OCI-LY1 (cell line): ENCODE results near the gene SLC29A2.

Experiments used
- H2AFZ ChIP-seq: fragments of 200-600 bp; sonication (generic), shearing (Covaris generic); 2 replicates; pipeline ENCODE4 v1.6.0; 2014; ENCODE audit warnings: antibody characterized with exemption, mild to moderate bottlenecking, low read length
- H3F3A ChIP-seq: fragments of 200-600 bp; sonication (generic), shearing (Covaris generic); 2 replicates; pipeline ENCODE4 v1.6.0; 2014; ENCODE audit warnings: mild to moderate bottlenecking, antibody characterized with exemption, low read length, moderate library complexity; ENCODE audit not compliant: insufficient read depth
- H3K27ac ChIP-seq: fragments of 200-600 bp; sonication (generic); 2 replicates; pipeline ENCODE4 v1.5.1; 2014; ENCODE audit warnings: low read length, mixed run types, mild to moderate bottlenecking, low read depth; ENCODE audit not compliant: poor library complexity, severe bottlenecking
- H3K27me3 ChIP-seq: fragments of 200-600 bp; sonication (generic); 2 replicates; pipeline ENCODE4 v1.6.0; 2014; ENCODE audit warnings: antibody characterized with exemption, mild to moderate bottlenecking, low read length, moderate library complexity; ENCODE audit not compliant: insufficient read depth
- H3K36me3 ChIP-seq: fragments of 200-600 bp; sonication (generic); 2 replicates; pipeline ENCODE4 v1.6.1; 2014; ENCODE audit warnings: mild to moderate bottlenecking, antibody characterized with exemption, low read length, moderate library complexity, mixed read lengths; ENCODE audit not compliant: insufficient read depth
- H3K4me1 ChIP-seq: fragments of 200-600 bp; sonication (generic); 2 replicates; pipeline ENCODE4 v1.5.1; 2014; ENCODE audit warnings: mild to moderate bottlenecking, low read length, moderate library complexity; ENCODE audit not compliant: insufficient read depth, severe bottlenecking
- H3K4me2 ChIP-seq: fragments of 200-600 bp; sonication (generic), shearing (Covaris generic); 2 replicates; pipeline ENCODE4 v1.6.1; 2014; ENCODE audit warnings: low read length
- H3K4me3 ChIP-seq: fragments of 200-600 bp; sonication (generic); 2 replicates; pipeline ENCODE4 v1.5.1; 2014; ENCODE audit warnings: low read length, low read depth, mild to moderate bottlenecking, mixed read lengths; ENCODE audit not compliant: poor library complexity, severe bottlenecking
- H3K79me2 ChIP-seq: fragments of 200-600 bp; shearing (Covaris generic); 2 replicates; pipeline ENCODE4 v1.6.1; 2016; ENCODE audit warnings: mixed run types, low read length, mixed read lengths; ENCODE audit not compliant: insufficient read depth
- H3K9ac ChIP-seq: fragments of 200-600 bp; sonication (generic), shearing (Covaris generic); 2 replicates; pipeline ENCODE4 v1.6.1; 2014; ENCODE audit warnings: mild to moderate bottlenecking, low read length, mixed read lengths
- H3K9me2 ChIP-seq: fragments of 200-600 bp; sonication (generic), shearing (Covaris generic); 2 replicates; pipeline ENCODE4 v1.6.1; 2014; ENCODE audit warnings: low read depth, mild to moderate bottlenecking, low read length, mixed read lengths
- H3K9me3 ChIP-seq: fragments of 200-600 bp; shearing (Covaris generic); 2 replicates; pipeline ENCODE4 v1.6.1; 2014; ENCODE audit warnings: low read length, mixed read lengths
- H4K20me1 ChIP-seq: fragments of 200-600 bp; sonication (generic), shearing (Covaris generic); 2 replicates; pipeline ENCODE4 v1.6.0; 2016; ENCODE audit warnings: mild to moderate bottlenecking, low read length; ENCODE audit not compliant: insufficient read depth
- CTCF ChIP-seq: fragments of 200-600 bp; sonication (generic), shearing (Covaris generic); IDR thresholded peaks from 2 replicates; pipeline ENCODE4 v1.5.1; 2017; ENCODE audit warnings: mild to moderate bottlenecking, antibody characterized with exemption, low read length, moderate library complexity, mixed read lengths
- EZH2 ChIP-seq: fragments of 200-600 bp; sonication (generic), shearing (Covaris generic); IDR thresholded peaks from 2 replicates; pipeline ENCODE4 v1.8.0; 2017; ENCODE audit warnings: borderline replicate concordance, mixed run types, mild to moderate bottlenecking, antibody characterized with exemption, low read length, moderate library complexity, mixed read lengths

Gene SLC29A2

GRCh38 chr11:66316849-66317251 lies 54.7 kb downstream of the SLC29A2 start, which contains the start of gene CD248:
Gene CD248, minus strand, starts transcription at chr11:66317044. Its CDS starts 17 bp downstream, at chr11:66317027.
- Histone ChIP-seq H3K4me2 (peak within 1 kb of the TSS; percentile 65), H3K9me3 (no peaks in the 10 kb centered on the region), H3K9ac (peak within 1 kb of the TSS; percentile 62), H3F3A (no peaks in the 10 kb centered on the region), H4K20me1 (no peaks in the 10 kb centered on the region), H3K79me2 (no peaks in the 10 kb centered on the region), H2AFZ (no peak within 1 kb of the TSS), H3K9me2 (no peaks in the 10 kb centered on the region), H3K27ac (peak within 1 kb of the TSS; percentile 91), H3K36me3 (no peaks in the 10 kb centered on the region), H3K4me1 (peaks cover 40% of the 10 kb centered on the region), H3K27me3 (no peaks in the 10 kb centered on the region), H3K4me3 (peak within 1 kb of the TSS; percentile 19)
- TF ChIP-seq EZH2 (no peak), CTCF (no peak)

- Histone ChIP-seq H3K4me1 (peaks cover 40% of the 10 kb centered on the region), H3K27ac (no peak overlapping the region), H3K9me2 (no peaks in the 10 kb centered on the region), H2AFZ (no peak overlapping the region), H3K36me3 (no peaks in the 10 kb centered on the region), H3K9ac (no peak overlapping the region), H4K20me1 (no peaks in the 10 kb centered on the region), H3K27me3 (no peaks in the 10 kb centered on the region), H3K4me3 (no peak overlapping the region), H3K79me2 (no peaks in the 10 kb centered on the region), H3F3A (no peaks in the 10 kb centered on the region), H3K4me2 (peak overlapping the region; percentile 65; the same call in 1 of the 2 replicates), H3K9me3 (no peaks in the 10 kb centered on the region)
- TF ChIP-seq CTCF (no peak), EZH2 (no peak)
These were observed 55.4 kb downstream of the SLC29A2 start for GRCh38 chr11:66315921-66316811.

GRCh38 chr11:66315498-66315885 lies 56.1 kb downstream of the SLC29A2 start:
- H3K4me3 ChIP-seq: no peak overlapping the region
- no peaks in the 10 kb centered on the region for H3K9me2 ChIP-seq
- H3K36me3 ChIP-seq: no peaks in the 10 kb centered on the region
- H3K9ac ChIP-seq: no peak overlapping the region
- no peaks in the 10 kb centered on the region for H3K9me3 ChIP-seq
- no peak overlapping the region for H3K4me2 ChIP-seq
- TF ChIP-seq EZH2 (no peak), CTCF (no peak)
- no peaks in the 10 kb centered on the region for H3K27me3 ChIP-seq
- H3F3A ChIP-seq: no peaks in the 10 kb centered on the region
- no peak overlapping the region for H2AFZ ChIP-seq
- peaks cover 40% of the 10 kb centered on the region for H3K4me1 ChIP-seq
- H4K20me1 ChIP-seq: no peaks in the 10 kb centered on the region
- H3K27ac ChIP-seq: no peak overlapping the region
- no peaks in the 10 kb centered on the region for H3K79me2 ChIP-seq
